Suppressor macrophage treated with lipopolysaccharide for 4 hours (primary cell): ENCODE data around the gene TRAPPC5.

Experiments
- DNase-seq: peaks from one replicate; pipeline ENCODE4 v3.0.0-alpha.2; 2020

TRAPPC5 gene

DNA sequence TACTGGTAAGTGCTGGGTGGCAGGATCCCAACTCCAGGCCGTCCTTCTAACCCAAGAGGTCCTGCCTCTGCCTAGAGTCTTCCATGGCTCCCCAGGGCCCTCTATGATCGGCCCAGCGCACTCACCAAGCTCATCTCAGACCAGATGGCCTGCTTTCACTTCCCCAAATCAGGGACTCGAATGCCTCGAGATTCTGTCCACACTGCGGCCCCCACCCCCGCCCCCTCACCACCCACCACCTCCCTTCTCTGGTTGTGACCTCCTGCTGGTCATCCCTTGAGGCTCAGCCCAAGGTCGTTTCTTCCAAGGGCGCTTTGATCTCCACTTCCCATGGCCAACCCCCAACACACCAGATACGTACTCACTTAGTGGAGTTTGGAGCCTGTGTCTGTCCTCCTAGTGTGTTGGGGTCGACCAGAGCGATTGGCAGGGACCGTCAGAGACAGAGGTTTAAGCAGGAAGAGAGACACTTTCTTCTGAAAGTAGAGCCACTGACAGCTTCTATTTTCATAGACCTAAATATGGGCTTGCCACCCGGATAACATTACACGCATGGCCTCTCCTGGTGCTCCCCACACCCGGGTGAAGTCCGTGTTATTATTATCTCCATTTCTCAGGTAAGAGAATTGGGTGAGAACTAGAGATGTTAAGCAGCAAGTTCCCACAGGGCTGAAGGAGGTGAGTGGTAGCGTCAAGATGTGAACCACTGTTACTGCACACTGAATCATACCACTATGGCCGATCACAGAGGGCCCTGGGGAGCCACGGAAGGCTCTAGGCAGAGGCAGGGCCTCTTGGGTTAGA is 21.2 kb downstream of the TRAPPC5 start, which contains the start of gene FCER2:
FCER2 (minus strand) TSS at position 478 of the 804 bp plus-strand sequence. CDS start 2,371 bp downstream, outside the sequence.
- DNase-seq, result peak; percentile 66

DNA sequence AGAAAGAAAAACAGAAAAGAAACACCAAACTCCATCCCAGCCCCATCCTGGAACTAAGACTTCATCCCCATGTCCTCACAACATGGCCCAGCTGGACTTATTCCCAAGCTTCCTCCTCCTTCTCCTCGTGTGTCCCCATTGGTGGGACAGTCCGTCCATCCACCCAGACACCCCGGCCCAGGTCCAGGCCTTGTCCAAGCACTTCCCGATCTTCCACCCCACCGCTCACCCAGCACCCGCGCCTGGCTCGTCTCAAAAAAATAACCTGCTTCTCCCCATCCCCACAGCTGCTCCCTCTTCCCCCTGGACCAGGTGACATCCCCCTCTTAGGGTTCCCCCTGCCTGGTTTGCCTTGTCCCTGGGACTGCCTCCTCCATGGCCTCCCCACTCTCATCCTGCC is 22.7 kb downstream of the TRAPPC5 start:
- DNase-seq, result no peak

- no peak for DNase-seq
These were observed 23.8 kb downstream of the TRAPPC5 start for GRCh38 chr19:7704280-7705060.

GRCh38 chr19:7705387-7706187 is 25.0 kb downstream of the TRAPPC5 start:
- DNase-seq, result peak; percentile 94

DNA sequence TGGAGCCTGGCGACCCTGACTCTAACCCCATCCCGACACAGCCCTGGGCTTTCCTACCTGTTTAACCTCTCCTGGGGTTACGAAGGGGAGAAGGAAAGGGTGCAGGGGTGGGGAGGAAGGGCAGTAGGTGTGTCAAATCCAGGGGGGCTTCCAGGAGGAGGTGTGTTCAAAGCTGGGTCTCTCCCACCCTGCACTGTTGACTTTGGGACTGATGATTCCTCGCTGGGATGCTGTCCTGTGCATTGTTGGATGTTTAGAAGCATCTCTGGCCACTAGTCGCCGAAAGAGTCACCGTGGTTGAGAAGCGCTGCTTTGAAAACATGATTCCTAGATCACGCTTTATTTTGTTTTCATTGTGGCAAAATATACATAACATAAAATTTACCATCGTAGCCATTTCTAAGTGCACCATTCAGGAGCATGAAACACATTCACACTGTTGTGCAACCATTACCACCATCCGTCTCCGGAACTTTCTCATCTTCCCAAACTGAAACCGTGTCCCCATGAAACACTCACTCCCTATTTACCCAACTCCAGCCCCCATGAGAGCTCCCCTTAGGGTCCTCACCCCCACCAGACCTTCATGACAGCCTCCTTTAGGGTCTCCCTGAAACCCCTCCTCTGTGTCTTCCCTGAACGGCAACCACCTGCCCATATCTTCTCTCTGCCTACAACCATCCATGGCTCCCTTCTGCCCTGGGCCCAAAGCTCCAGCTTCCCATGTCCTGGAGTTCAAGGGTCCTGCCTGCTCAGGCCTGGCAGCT is 25.7 kb downstream of the TRAPPC5 start:
- DNase-seq, result peak; percentile 72

DNA sequence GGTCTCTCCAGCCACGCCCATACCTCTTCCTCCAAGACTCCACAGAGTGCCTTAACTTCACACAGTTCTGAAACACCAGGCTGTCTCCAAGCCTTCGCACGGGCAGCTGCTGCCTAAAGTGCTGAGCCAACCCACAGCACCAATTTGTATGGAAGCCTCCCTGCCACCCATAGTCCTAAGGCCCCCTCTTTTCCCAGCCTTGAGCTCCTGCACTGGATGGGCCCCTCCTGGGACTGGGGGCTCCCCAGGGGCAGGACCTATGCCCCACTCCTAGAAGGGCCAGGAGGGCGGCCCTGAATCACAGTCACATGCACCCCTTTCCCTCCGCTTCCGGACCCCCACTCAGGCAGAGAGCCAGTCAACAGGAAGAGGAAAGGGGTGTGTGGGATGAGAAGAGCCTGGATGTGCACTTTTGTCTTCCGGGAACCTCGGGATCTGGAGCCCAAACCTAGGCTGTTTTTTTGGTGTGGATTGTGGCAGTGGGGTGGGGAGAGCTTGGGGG is 26.4 kb downstream of the TRAPPC5 start:
- DNase-seq, result no peak

DNA sequence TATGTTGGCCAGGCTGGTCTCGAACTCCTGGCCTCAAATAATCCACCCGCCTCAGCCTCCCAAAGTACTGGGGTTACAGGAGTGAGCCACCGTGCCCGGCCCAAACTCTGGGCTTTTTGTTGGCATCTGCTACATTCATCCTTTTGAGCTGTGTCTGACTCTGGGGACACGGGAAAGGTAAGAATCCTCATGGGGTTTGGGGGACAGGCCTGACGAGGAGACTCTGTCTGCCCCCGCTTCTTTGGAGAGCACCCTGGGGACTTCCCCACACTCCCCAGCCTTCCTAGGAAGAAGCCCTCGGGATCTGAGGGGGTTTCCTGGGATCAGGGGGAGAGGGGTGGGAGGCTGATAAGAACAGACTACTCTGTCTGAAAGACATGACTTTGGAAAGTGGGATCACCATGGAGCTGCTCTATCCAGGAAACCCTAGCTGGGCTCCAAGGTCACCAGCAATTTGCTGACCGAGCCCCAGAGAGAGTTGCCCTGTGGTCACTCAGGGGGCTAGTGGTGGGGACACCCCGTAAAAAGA is 29.4 kb downstream of the TRAPPC5 start:
- no peak for DNase-seq

DNA sequence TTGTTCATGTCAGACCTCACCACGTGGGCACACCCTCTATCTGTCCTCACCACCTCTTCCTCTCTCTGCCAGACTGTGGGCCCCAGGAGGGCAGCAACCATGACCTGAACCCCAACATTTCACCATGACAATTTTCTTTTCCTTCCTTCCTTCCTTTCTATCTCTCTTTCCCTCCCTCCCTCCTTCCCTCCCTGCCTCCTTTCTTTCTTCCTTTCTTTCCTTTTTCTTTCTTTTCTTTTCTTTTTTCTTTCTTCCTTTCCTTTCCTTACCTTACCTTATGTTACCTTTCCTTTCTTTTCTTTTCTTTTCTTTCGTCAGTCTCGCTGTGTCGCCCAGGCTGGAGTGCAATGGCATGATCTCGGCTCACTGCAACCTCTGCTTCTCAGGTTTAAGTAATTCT is 30.0 kb downstream of the TRAPPC5 start:
- no peak for DNase-seq

DNA sequence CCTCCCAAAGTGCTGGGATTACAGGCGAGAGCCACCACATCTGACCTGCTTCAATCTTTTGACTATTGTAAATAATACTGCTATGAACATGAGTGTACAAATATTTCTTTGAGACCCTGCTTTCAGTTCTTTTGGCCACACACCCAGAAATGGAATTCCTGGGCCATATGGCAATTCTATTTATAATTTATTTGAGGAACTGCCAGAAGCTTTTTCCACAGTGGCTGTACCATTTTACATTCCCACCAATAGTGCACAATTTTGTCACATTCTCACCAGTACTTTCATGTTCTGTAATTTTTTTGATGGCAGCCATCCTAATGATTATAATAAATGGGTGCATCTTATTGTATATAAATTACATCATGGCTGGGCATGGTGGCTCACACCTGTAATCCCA is 35.0 kb downstream of the TRAPPC5 start:
- no peak for DNase-seq

DNA sequence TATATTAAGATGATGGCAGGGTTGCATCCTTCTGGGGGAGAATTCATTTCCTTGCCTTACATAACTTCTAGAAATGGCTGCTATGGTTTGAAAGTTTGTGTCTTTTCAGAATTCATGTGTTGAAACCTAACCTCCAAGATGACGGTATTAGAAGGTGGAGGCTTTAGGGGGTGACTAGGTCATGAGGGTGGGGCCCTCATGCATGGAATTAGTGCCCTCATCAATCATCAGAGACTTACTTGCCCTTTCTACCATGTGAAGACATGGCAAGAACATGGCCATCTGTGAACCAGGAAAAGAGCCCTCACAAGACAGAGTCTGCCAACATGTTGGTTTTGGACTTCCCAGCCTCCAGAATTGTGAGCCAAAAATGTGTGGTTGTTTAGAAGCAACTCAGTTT is 36.1 kb downstream of the TRAPPC5 start:
- DNase-seq, result no peak

GRCh38 chr19:7718668-7719067 is 38.0 kb downstream of the TRAPPC5 start:
- no peak for DNase-seq

DNA sequence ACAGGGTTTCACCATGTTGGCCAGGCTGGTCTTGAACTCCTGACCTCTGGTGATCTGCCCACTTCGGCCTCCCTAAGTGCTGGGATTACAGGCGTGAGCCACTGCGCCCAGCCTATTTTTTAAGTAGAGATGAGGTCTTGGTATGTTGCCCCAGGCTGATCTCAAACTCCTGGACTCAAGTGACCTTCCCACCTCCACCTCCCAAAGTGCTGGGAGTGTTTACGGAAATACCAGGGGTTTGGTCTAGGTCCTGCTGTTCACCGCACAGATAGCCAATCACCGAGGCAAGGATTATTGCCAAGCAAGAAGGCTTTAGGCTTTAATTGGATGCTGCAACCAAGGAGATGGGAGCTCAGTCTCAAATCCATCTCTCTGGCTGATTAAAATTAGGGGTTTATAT is 39.7 kb downstream of the TRAPPC5 start:
- DNase-seq, result no peak

DNA sequence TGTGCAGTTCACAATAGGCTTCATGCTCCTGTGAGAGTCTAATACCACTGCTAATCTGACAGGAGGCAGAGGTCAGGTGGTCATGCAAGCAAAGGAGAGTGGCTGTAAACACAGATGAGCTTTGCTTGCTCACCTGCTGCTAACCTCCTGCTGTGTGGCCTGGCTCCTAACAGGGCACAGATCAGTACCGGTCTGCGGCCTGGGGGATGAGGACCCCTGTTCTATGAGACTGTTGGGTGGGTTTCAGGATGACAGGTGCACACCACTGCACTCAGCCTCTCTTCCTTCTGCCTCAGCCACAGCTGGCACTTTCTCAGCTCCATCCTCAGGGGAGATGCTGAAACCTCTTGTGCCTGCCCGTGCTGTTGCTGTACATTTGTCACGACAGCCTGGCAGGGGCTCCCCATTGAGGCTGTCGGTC is 41.6 kb downstream of the TRAPPC5 start:
- DNase-seq, result no peak

- no peak for DNase-seq
These were observed 45.2 kb downstream of the TRAPPC5 start for GRCh38 chr19:7725791-7726190.

DNA sequence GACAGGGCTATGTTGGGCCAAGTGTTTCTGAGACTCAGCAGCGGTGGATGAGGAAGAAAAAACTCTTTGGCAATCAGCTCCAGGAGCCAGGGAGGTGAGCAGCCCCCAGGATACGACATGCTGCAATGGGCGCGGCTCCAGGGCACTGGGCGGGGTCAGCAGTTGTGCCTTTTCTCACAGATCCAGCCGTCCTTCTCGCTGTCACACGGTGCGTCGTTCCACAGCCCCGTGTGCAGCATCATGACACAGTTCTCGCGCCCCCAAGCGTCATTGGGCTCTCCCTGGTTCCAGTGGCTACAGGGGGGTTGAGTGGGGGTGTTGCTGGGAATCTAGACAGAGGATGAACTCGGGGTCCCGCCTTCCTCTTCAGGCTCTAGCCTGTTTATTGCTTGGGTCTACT is 48.6 kb downstream of the TRAPPC5 start:
- no peak for DNase-seq

DNA sequence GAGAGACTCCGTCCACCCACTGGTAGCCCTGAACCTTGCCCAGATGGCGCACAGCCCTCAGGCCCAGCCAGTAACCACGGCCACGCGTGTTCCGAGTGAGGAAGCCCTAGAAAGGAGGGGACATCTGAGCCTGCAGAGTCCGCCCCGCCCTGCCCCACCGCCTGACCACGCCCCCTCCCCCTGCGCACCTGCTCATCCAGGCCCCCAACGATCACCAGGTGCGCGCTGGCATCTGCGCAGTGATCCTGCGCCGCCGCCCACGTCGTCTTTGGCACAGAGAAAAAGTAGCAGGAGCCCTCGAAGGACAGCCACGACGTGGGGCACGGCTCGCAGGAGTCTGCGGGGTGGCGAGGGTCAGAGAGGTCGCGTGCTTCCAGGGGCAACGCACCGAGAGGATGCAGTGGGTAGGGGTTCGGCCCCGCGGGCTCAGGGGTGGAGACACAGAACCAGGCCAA is 49.2 kb downstream of the TRAPPC5 start:
- no peak for DNase-seq

- DNase-seq, result no peak
These were observed 49.9 kb downstream of the TRAPPC5 start for GRCh38 chr19:7730286-7731217.

DNA sequence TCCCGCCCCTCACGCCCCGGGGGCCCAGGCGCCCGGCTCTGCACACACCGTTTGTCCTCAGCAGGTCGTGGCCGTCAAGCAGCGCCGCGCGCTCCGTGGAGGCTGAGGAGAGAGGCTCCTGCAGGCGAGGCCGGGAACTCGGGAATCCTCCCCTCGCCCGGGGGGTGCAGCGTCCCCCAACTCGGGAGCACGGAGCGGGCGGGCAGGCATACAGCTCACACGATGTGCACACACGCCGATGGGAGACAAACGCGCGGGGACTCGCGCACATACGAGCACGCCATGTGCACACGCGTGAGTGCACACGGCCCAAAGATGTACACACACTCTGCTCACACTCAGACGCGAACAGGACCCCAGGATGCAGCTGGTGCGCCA is 50.6 kb downstream of the TRAPPC5 start:
- no peak for DNase-seq

GRCh38 chr19:7731615-7732014 is 51.0 kb downstream of the TRAPPC5 start:
- no peak for DNase-seq

DNA sequence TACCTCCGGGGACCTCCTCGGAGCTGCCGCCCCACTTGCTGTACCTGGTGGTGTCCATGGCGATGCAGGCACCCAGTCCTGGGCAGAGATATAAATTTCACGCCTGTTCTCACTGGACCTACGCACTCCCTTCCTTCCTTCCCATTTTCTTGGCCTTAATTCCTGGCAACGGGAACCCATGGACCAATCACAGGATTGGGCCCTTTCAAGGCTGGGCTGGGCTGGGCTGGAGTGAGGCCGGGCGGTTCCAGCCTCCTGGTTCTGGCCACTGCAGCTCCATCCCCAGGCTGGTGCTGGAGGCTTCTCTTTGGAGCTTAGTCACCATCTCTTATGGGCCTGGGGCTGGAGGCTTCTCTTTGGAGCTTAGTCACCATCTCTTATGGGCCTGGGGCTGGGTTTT is 51.4 kb downstream of the TRAPPC5 start, which contains the start of gene CLEC4G:
CLEC4G (minus strand) TSS at position 66 of the 400 bp plus-strand sequence; CDS start at position 58, 8 bp downstream.
- no peak for DNase-seq

DNA sequence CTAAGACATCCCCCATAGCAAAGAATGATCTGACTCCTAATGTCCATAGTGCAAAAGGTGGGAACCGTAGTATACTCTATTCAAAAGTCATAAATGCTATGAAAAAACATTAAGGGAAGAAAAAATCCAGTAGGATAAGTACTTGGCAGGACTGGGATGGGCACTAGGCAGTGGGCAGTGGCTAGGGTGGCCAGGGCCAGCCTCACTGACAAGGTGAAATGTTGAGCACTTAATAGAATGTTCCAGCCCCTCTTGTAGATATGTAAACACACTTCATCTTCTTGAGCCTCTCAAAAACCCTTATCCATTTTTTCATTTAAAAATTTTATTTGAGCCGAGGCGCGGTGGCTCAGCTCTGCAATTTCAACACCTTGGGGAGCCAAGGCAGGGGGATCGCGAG is 52.7 kb downstream of the TRAPPC5 start:
- no peak for DNase-seq
